ENCODE data around the gene MAN2A2. TPM values are rescaled to one million over a fixed set of nuclear protein-coding genes. Genes with fewer than 3 reads are reported as not detected.

Gene MAN2A2
- total and polyA plus RNA-seq, 2 of the 8 experiments (the other 6 are each of a cell fraction or from before 2014, with no cell fraction given): 23.1 to 29.7 TPM

GRCh38 chr15:90960298-90961091, 57.4 kb downstream of the MAN2A2 start:
- POLR2A ChIA-PET (ENCODE audit: partially characterized antibody): interaction anchor here (1.0 to 2.3 kb wide), 4 partner anchors 9 to 34 kb away, joined by 3 to 6 read pairs (median 4); partner anchors contain the start of genes PRC1 and UNC45A
- Histone ChIP-seq H3K18ac (ENCODE audit: extremely low read depth, low read length) (no peak overlapping the region), H3K9ac (replicated peaks in 1 of 4; ENCODE audit: extremely low read depth in 1 of 4, low read depth in 3 of 4, low read length in 3 of 4) (no peak overlapping the region), H2AK5ac (ENCODE audit: low read depth, low read length) (no peak overlapping the region), H3K9me3 (ENCODE audit: insufficient read depth in 2 of 2, low read depth in 1 of 2, low read length in 1 of 2) (no peaks in the 10 kb centered on the region), H3K23ac (ENCODE audit: insufficient read length) (no peak overlapping the region), H3K23me2 (ENCODE audit: low read depth, low read length) (peaks cover 12% of the 10 kb centered on the region; the same call in 1 of the 2 replicates), H2BK12ac (ENCODE audit: low read depth, low read length) (no peak overlapping the region), H2BK5ac (ENCODE audit: low read depth, low read length) (no peak overlapping the region), H3K14ac (ENCODE audit: insufficient read length) (no peak overlapping the region), H3K79me1 (ENCODE audit: low read depth, low read length) (peaks cover 3% of the 10 kb centered on the region; the same call in 1 of the 2 replicates), H3K79me2 (ENCODE audit: control insufficient read depth in 1 of 2, insufficient read depth in 2 of 2, low read length in 2 of 2) (peaks cover 0 to 6% of the 10 kb centered on the region in 2 experiments; a peak in 1 of 4 replicates), H2BK20ac (ENCODE audit: low read length) (no peak overlapping the region), H3K4me2 (ENCODE audit: insufficient read depth in 1 of 2, low read depth in 2 of 2, low read length in 2 of 2) (no peak overlapping the region), H3K56ac (replicated peaks; ENCODE audit: insufficient read length, low read depth, low read length) (no peak overlapping the region), H3K4me1 (replicated peaks in 1 of 4; ENCODE audit: control insufficient read depth in 3 of 4, insufficient read depth in 4 of 4, low read length in 3 of 4) (peaks cover 0 to 15% (median 7%) of the 10 kb centered on the region in 4 experiments; a peak in 6 of 7 replicates), H4K91ac (replicated peaks; ENCODE audit: insufficient read length, low read length) (no peak overlapping the region), H3K27ac (ENCODE audit: low read depth, low read length) (no peak overlapping the region), H4K5ac (ENCODE audit: insufficient read length, low read depth, low read length) (no peak overlapping the region), H4K8ac (ENCODE audit: extremely low read depth, insufficient read depth, low read length) (no peak overlapping the region; the same call in none of the 2 replicates), H3K27me3 (replicated peaks in 1 of 4; ENCODE audit: control insufficient read depth in 3 of 4, extremely low read depth in 1 of 4, insufficient read depth in 3 of 4, low read length in 3 of 4) (no peaks in the 10 kb centered on the region), H2AFZ (ENCODE audit: low read length) (no peak overlapping the region), H3K4me3 (ENCODE audit: extremely low read depth in 1 of 4, insufficient read depth in 2 of 4, low read depth in 3 of 4, low read length in 4 of 4) (no peak overlapping the region), H2BK120ac (replicated peaks; ENCODE audit: low read depth, low read length) (no peak overlapping the region), H3K4ac (replicated peaks; ENCODE audit: insufficient read length, low read depth, low read length) (no peak overlapping the region), H3K36me3 (ENCODE audit: control insufficient read depth in 2 of 4, insufficient read depth in 4 of 4, low read length in 3 of 4) (peaks cover 0 to 34% (median 18%) of the 10 kb centered on the region in 4 experiments; a peak in 6 of 8 replicates), H4K20me1 (replicated peaks in 1 of 2; ENCODE audit: control insufficient read depth in 1 of 2, insufficient read depth in 2 of 2, low read length in 2 of 2) (peaks cover 1 to 5% of the 10 kb centered on the region in 2 experiments), H2BK15ac (ENCODE audit: low read length) (no peak overlapping the region)
- WGBS, 2 experiments (ENCODE audit: extremely low coverage in 1 of 2, insufficient coverage in 1 of 2, insufficient read length in 1 of 2, insufficient replicate concordance in 2 of 2, low coverage in 1 of 2, low lambda C conversion rate in 2 of 2, missing lambda C conversion rate in 1 of 2): 92% methylated on average over 20 of the region's 20 CpGs; no CpG with 5 or more reads in 1 of the 2 experiments
- DNase-seq (ENCODE audit: low read depth in 1 of 2, low spot score in 2 of 2): no peak
- CTCF ChIA-PET (ENCODE audit: partially characterized antibody): interaction anchor here (0.6 to 19.2 kb wide), 9 partner anchors 12 to 311 kb away, joined by 3 to 306 read pairs (median 3); partner anchors contain the start of genes HDDC3 and UNC45A
- FAIRE-seq: no peak
- TF ChIP-seq SIRT6 (IDR thresholded peaks at IDR 0.05; ENCODE audit: low read length): no peak
- no peak for TF ChIP-seq POLR2AphosphoS5 (IDR thresholded peaks at IDR 0.05; ENCODE audit: low read depth, low read length)
- TF ChIP-seq CTBP2 (IDR thresholded peaks at IDR 0.05; ENCODE audit: borderline replicate concordance, insufficient read depth, insufficient read length, low read length): no peak
- no peak for TF ChIP-seq RNF2 (IDR thresholded peaks at IDR 0.05; ENCODE audit: borderline replicate concordance, low read depth, low read length, missing control alignments, poor library complexity, severe bottlenecking)
- no peak for TF ChIP-seq ZNF274 (IDR thresholded peaks at IDR 0.05; ENCODE audit: borderline replicate concordance, extremely low read depth, low read length)
- no peak for TF ChIP-seq SIX5 (IDR thresholded peaks at IDR 0.05; ENCODE audit: low read depth, low read length)
- no peak for TF ChIP-seq SAP30 (IDR thresholded peaks at IDR 0.05; ENCODE audit: insufficient read depth, insufficient replicate concordance, low read length)
- no peak for TF ChIP-seq SP4 (IDR thresholded peaks at IDR 0.05; ENCODE audit: low read length)
